GM23338 (cell line): Measurements from ENCODE around the gene DHRS13. TPM values are rescaled to one million over a fixed set of nuclear protein-coding genes. Genes with fewer than 3 reads are reported as not detected.

Experiments
- ATAC-seq: fragments of 200-7000 bp; cut with Tn5 transposase; 3 replicates; pipeline ENCODE4 v1.9.1; 2020
- DNase-seq: peaks from one replicate; pipeline ENCODE4 v3.0.0-alpha.2; 2015; ENCODE audit warnings: low spot score
- H2AFZ ChIP-seq: fragments of 200-600 bp; sonication (generic); 2 replicates; pipeline ENCODE4 v1.8.0; 2016; ENCODE audit warnings: antibody characterized with exemption, mild to moderate bottlenecking, moderate library complexity
- H3F3A ChIP-seq: fragments of 200-600 bp; sonication (generic); replicated peaks from 2 replicates; pipeline ENCODE4 v1.8.0; 2017; ENCODE audit warnings: antibody characterized with exemption, mixed run types, low read depth
- H3K27ac ChIP-seq: fragments of 200-600 bp; sonication (generic); 2 replicates; pipeline ENCODE4 v1.6.1; 2016; ENCODE audit warnings: low read depth
- H3K27me3 ChIP-seq: fragments of 200-600 bp; sonication (generic); 2 replicates; pipeline ENCODE4 v1.8.0; 2016; ENCODE audit warnings: mild to moderate bottlenecking, mixed run types, moderate library complexity; ENCODE audit not compliant: insufficient read depth
- H3K36me3 ChIP-seq: fragments of 200-600 bp; sonication (generic); 2 replicates; pipeline ENCODE4 v1.8.0; 2016; ENCODE audit warnings: mild to moderate bottlenecking; ENCODE audit not compliant: insufficient read depth
- H3K4me1 ChIP-seq: fragments of 200-600 bp; sonication (generic); 2 replicates; pipeline ENCODE4 v1.8.0; 2016; ENCODE audit warnings: mild to moderate bottlenecking, moderate library complexity; ENCODE audit not compliant: insufficient read depth
- H3K4me2 ChIP-seq: fragments of 200-600 bp; sonication (generic); 2 replicates; pipeline ENCODE4 v1.7.1; 2017; ENCODE audit warnings: mixed run types
- H3K4me3 ChIP-seq: fragments of 200-600 bp; sonication (generic); 2 replicates; pipeline ENCODE4 v1.6.1; 2016; ENCODE audit warnings: mixed run types
- H3K79me2 ChIP-seq: fragments of 200-600 bp; sonication (generic); replicated peaks from 2 replicates; pipeline ENCODE4 v1.8.0; 2017; ENCODE audit warnings: mild to moderate bottlenecking; ENCODE audit not compliant: insufficient read depth
- H3K9me2 ChIP-seq: fragments of 200-600 bp; sonication (generic); 2 replicates; pipeline ENCODE4 v1.8.0; 2017; ENCODE audit not compliant: insufficient read depth
- H4K20me1 ChIP-seq: fragments of 200-600 bp; sonication (generic); replicated peaks from 2 replicates; pipeline ENCODE4 v1.8.0; 2017; ENCODE audit warnings: mild to moderate bottlenecking; ENCODE audit not compliant: insufficient read depth
- H3K27ac Mint-ChIP-seq: 2 replicates; pipeline ENCODE4 v1.8.0; 2020; ENCODE audit warnings: inconsistent platforms, mild to moderate bottlenecking, moderate library complexity, mixed read lengths
- H3K27me3 Mint-ChIP-seq: 3 replicates; pipeline ENCODE4 v1.8.0; 2022; ENCODE audit warnings: low read depth, mild to moderate bottlenecking, moderate library complexity, mixed read lengths, inconsistent platforms; ENCODE audit not compliant: insufficient read depth, poor library complexity
- H3K36me3 Mint-ChIP-seq: 3 replicates; pipeline ENCODE4 v1.8.0; 2021; ENCODE audit warnings: low read depth, mild to moderate bottlenecking, inconsistent platforms, moderate library complexity, mixed read lengths
- H3K4me1 Mint-ChIP-seq: 3 replicates; pipeline ENCODE4 v1.8.0; 2020; ENCODE audit warnings: mild to moderate bottlenecking, inconsistent platforms, mixed read lengths
- H3K4me3 Mint-ChIP-seq: 3 replicates; pipeline ENCODE4 v1.8.0; 2021; ENCODE audit warnings: moderate library complexity, mild to moderate bottlenecking, inconsistent platforms, mixed read lengths
- H3K9me3 Mint-ChIP-seq: 3 replicates; pipeline ENCODE4 v1.8.0; 2020; ENCODE audit warnings: moderate library complexity, mild to moderate bottlenecking, inconsistent platforms, mixed read lengths
- CREB1 ChIP-seq: fragments of 250-450 bp; sonication (Bioruptor Pico); IDR thresholded peaks from 2 replicates; pipeline ENCODE4 v1.5.0; 2020; ENCODE audit warnings: low read depth, mild to moderate bottlenecking, moderate library complexity
- ETS1 ChIP-seq: IDR thresholded peaks from 2 replicates; pipeline ENCODE4 v1.6.1; 2016; ENCODE audit warnings: antibody characterized with exemption
- EZH2 ChIP-seq: fragments of 200-600 bp; sonication (generic); IDR thresholded peaks from one replicate; pipeline ENCODE4 v1.8.0; 2017; ENCODE audit warnings: antibody characterized with exemption, mild to moderate bottlenecking, low read depth; ENCODE audit not compliant: unreplicated experiment
- EZH2phosphoT487 ChIP-seq: fragments of 200-600 bp; sonication (generic); IDR thresholded peaks from one replicate; pipeline ENCODE4 v1.8.1; 2018; ENCODE audit warnings: antibody characterized with exemption; ENCODE audit not compliant: unreplicated experiment
- JUNB ChIP-seq: IDR thresholded peaks from one replicate; pipeline ENCODE4 v1.6.1; 2016; ENCODE audit warnings: antibody characterized with exemption; ENCODE audit not compliant: unreplicated experiment
- NANOG ChIP-seq: IDR thresholded peaks from 2 replicates; pipeline ENCODE4 v1.6.1; 2016; ENCODE audit warnings: antibody characterized with exemption, borderline replicate concordance
- POLR2AphosphoS5 ChIP-seq: IDR thresholded peaks from 2 replicates; pipeline ENCODE4 v1.6.1; 2016; ENCODE audit warnings: antibody characterized with exemption, low read depth
- STAT1 ChIP-seq: IDR thresholded peaks from one replicate; pipeline ENCODE4 v1.6.1; 2016; ENCODE audit warnings: antibody characterized with exemption; ENCODE audit not compliant: unreplicated experiment
- ZNF114 ChIP-seq: fragments of 250-450 bp; sonication (Bioruptor Pico); IDR thresholded peaks from 2 replicates; pipeline ENCODE4 v1.5.0; 2020; ENCODE audit warnings: mild to moderate bottlenecking, moderate library complexity
- ZNF331 ChIP-seq: fragments of 250-450 bp; sonication (Bioruptor Pico); IDR thresholded peaks from 2 replicates; pipeline ENCODE4 v1.5.0; 2020; ENCODE audit warnings: low read depth, mild to moderate bottlenecking, moderate library complexity
- polyA plus RNA-seq: library from polyadenylated mRNA; unstranded; fragments of >200 nt; fragmentation: Nextera tagmentation; extraction: Ambion mirVana; gene quantifications from 2 replicates; pipeline ENCODE4 v1.2.1, GENCODE V29; 2016
- total RNA-seq: library from RNA; depleted of rRNA; stranded (reverse); fragments of >200 nt; shearing (Covaris generic); gene quantifications from 2 replicates; pipeline ENCODE4 v1.2.3, GENCODE V29; 2014
- TF ChIP-seq, protein P1 (sequence below), 2 experiments: fragments of 200-600 bp in 1 of 2; sonication (generic) in 1 of 2; conservative IDR thresholded peaks; 2 replicates each; pipeline versions ENCODE4 v1.5.1 to v1.6.1; 2016 to 2017; ENCODE audit warnings: antibody characterized with exemption in 2 of 2, low read depth in 2 of 2, mild to moderate bottlenecking in 2 of 2, moderate library complexity in 1 of 2
- TF ChIP-seq, protein P2 (sequence below): IDR thresholded peaks from one replicate; pipeline ENCODE4 v1.6.1; 2018; ENCODE audit warnings: antibody characterized with exemption; ENCODE audit not compliant: unreplicated experiment
- TF ChIP-seq, protein P3 (sequence below): fragments of 250-450 bp; sonication (Bioruptor Pico); IDR thresholded peaks from 2 replicates; pipeline ENCODE4 v1.5.0; 2020; ENCODE audit warnings: mild to moderate bottlenecking, moderate library complexity

The DHRS13 gene
- total and polyA plus RNA-seq, 2 experiments from 2014 or later, result 5.4 to 34.2 TPM

GRCh38 chr17:28878158-28878910 lies 24.5 kb downstream of the DHRS13 start:
- TF ChIP-seq ETS1 (no peak), ZNF114 (CRISPR knock-in tag) (no peak), CREB1 (CRISPR knock-in tag) (no peak), JUNB (no peak), POLR2AphosphoS5 (no peak), NANOG (no peak), EZH2 (no peak), EZH2phosphoT487 (no peak), STAT1 (no peak), ZNF331 (CRISPR knock-in tag) (no peak)
- TF ChIP-seq, protein P1, sequence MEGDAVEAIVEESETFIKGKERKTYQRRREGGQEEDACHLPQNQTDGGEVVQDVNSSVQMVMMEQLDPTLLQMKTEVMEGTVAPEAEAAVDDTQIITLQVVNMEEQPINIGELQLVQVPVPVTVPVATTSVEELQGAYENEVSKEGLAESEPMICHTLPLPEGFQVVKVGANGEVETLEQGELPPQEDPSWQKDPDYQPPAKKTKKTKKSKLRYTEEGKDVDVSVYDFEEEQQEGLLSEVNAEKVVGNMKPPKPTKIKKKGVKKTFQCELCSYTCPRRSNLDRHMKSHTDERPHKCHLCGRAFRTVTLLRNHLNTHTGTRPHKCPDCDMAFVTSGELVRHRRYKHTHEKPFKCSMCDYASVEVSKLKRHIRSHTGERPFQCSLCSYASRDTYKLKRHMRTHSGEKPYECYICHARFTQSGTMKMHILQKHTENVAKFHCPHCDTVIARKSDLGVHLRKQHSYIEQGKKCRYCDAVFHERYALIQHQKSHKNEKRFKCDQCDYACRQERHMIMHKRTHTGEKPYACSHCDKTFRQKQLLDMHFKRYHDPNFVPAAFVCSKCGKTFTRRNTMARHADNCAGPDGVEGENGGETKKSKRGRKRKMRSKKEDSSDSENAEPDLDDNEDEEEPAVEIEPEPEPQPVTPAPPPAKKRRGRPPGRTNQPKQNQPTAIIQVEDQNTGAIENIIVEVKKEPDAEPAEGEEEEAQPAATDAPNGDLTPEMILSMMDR (conservative IDR thresholded peaks at IDR 0.05; ENCODE audit: low read depth in 2 of 2), result no peak
- TF ChIP-seq, protein P2, sequence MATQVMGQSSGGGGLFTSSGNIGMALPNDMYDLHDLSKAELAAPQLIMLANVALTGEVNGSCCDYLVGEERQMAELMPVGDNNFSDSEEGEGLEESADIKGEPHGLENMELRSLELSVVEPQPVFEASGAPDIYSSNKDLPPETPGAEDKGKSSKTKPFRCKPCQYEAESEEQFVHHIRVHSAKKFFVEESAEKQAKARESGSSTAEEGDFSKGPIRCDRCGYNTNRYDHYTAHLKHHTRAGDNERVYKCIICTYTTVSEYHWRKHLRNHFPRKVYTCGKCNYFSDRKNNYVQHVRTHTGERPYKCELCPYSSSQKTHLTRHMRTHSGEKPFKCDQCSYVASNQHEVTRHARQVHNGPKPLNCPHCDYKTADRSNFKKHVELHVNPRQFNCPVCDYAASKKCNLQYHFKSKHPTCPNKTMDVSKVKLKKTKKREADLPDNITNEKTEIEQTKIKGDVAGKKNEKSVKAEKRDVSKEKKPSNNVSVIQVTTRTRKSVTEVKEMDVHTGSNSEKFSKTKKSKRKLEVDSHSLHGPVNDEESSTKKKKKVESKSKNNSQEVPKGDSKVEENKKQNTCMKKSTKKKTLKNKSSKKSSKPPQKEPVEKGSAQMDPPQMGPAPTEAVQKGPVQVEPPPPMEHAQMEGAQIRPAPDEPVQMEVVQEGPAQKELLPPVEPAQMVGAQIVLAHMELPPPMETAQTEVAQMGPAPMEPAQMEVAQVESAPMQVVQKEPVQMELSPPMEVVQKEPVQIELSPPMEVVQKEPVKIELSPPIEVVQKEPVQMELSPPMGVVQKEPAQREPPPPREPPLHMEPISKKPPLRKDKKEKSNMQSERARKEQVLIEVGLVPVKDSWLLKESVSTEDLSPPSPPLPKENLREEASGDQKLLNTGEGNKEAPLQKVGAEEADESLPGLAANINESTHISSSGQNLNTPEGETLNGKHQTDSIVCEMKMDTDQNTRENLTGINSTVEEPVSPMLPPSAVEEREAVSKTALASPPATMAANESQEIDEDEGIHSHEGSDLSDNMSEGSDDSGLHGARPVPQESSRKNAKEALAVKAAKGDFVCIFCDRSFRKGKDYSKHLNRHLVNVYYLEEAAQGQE, result no peak
- TF ChIP-seq, protein P3, sequence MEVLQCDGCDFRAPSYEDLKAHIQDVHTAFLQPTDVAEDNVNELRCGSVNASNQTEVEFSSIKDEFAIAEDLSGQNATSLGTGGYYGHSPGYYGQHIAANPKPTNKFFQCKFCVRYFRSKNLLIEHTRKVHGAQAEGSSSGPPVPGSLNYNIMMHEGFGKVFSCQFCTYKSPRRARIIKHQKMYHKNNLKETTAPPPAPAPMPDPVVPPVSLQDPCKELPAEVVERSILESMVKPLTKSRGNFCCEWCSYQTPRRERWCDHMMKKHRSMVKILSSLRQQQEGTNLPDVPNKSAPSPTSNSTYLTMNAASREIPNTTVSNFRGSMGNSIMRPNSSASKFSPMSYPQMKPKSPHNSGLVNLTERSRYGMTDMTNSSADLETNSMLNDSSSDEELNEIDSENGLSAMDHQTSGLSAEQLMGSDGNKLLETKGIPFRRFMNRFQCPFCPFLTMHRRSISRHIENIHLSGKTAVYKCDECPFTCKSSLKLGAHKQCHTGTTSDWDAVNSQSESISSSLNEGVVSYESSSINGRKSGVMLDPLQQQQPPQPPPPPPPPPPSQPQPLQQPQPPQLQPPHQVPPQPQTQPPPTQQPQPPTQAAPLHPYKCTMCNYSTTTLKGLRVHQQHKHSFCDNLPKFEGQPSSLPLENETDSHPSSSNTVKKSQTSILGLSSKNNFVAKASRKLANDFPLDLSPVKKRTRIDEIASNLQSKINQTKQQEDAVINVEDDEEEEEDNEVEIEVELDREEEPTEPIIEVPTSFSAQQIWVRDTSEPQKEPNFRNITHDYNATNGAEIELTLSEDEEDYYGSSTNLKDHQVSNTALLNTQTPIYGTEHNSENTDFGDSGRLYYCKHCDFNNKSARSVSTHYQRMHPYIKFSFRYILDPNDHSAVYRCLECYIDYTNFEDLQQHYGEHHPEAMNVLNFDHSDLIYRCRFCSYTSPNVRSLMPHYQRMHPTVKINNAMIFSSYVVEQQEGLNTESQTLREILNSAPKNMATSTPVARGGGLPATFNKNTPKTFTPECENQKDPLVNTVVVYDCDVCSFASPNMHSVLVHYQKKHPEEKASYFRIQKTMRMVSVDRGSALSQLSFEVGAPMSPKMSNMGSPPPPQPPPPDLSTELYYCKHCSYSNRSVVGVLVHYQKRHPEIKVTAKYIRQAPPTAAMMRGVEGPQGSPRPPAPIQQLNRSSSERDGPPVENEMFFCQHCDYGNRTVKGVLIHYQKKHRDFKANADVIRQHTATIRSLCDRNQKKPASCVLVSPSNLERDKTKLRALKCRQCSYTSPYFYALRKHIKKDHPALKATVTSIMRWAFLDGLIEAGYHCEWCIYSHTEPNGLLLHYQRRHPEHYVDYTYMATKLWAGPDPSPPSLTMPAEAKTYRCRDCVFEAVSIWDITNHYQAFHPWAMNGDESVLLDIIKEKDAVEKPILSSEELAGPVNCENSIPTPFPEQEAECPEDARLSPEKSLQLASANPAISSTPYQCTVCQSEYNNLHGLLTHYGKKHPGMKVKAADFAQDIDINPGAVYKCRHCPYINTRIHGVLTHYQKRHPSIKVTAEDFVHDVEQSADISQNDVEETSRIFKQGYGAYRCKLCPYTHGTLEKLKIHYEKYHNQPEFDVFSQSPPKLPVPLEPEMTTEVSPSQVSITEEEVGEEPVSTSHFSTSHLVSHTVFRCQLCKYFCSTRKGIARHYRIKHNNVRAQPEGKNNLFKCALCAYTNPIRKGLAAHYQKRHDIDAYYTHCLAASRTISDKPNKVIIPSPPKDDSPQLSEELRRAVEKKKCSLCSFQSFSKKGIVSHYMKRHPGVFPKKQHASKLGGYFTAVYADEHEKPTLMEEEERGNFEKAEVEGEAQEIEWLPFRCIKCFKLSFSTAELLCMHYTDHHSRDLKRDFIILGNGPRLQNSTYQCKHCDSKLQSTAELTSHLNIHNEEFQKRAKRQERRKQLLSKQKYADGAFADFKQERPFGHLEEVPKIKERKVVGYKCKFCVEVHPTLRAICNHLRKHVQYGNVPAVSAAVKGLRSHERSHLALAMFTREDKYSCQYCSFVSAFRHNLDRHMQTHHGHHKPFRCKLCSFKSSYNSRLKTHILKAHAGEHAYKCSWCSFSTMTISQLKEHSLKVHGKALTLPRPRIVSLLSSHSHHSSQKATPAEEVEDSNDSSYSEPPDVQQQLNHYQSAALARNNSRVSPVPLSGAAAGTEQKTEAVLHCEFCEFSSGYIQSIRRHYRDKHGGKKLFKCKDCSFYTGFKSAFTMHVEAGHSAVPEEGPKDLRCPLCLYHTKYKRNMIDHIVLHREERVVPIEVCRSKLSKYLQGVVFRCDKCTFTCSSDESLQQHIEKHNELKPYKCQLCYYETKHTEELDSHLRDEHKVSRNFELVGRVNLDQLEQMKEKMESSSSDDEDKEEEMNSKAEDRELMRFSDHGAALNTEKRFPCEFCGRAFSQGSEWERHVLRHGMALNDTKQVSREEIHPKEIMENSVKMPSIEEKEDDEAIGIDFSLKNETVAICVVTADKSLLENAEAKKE (CRISPR knock-in tag), result no peak
- no peak overlapping the region for H3K4me3 ChIP-seq

More at GRCh38 chr17:28878158-28878910, 24.5 kb downstream of the DHRS13 start:
- Mint-ChIP-seq H3K27ac (no peak overlapping the region), H3K27me3 (peaks cover 6% of the 10 kb centered on the region), H3K36me3 (peaks cover 56% of the 10 kb centered on the region), H3K9me3 (peaks cover 11% of the 10 kb centered on the region; the same call in 2 of the 3 replicates), H3K4me3 (no peak overlapping the region), H3K4me1 (peaks cover 5% of the 10 kb centered on the region)
- Histone ChIP-seq H3K4me2 (no peak overlapping the region), H3K27me3 (no peaks in the 10 kb centered on the region), H3K79me2 (no peaks in the 10 kb centered on the region), H3F3A (no peaks in the 10 kb centered on the region), H3K36me3 (no peaks in the 10 kb centered on the region; the same call in 1 of the 2 replicates), H2AFZ (no peak overlapping the region), H4K20me1 (no peaks in the 10 kb centered on the region), H3K9me2 (no peaks in the 10 kb centered on the region), H3K27ac (no peak overlapping the region), H3K4me1 (no peaks in the 10 kb centered on the region)
- no peak for DNase-seq
- no peak for ATAC-seq
